HG03097 (cell line): ENCODE data around the gene STXBP5.
A peak's percentile ranks its signal among the peaks of the same experiment; 100 is the strongest.

Experiments
- ATAC-seq: cut with Tn5 transposase; IDR thresholded peaks from one replicate; pipeline ENCODE4 v1.9.1; 2021; ENCODE audit not compliant: unreplicated experiment, low FRiP score

STXBP5 gene

GRCh38 chr6:147283460-147283859 is 79.2 kb downstream of the STXBP5 start:
- no peak for ATAC-seq

- ATAC-seq = no peak
Measured at GRCh38 chr6:147285087-147285855, 81.1 kb downstream of the STXBP5 start.

- no peak for ATAC-seq
Measured at GRCh38 chr6:147287869-147288271, 83.7 kb downstream of the STXBP5 start.

GRCh38 chr6:147297124-147297523 is 92.9 kb downstream of the STXBP5 start:
- no peak for ATAC-seq

GRCh38 chr6:147297663-147298316 is 93.6 kb downstream of the STXBP5 start:
- ATAC-seq = no peak

GRCh38 chr6:147298461-147298860 is 94.2 kb downstream of the STXBP5 start:
- ATAC-seq = no peak

GRCh38 chr6:147299035-147299434 is 94.8 kb downstream of the STXBP5 start:
- ATAC-seq = no peak

- no peak for ATAC-seq
Measured at GRCh38 chr6:147301070-147301469, 96.9 kb downstream of the STXBP5 start.

- no peak for ATAC-seq
Measured at GRCh38 chr6:147304016-147304415, 99.8 kb downstream of the STXBP5 start.

GRCh38 chr6:147310521-147310920 is 106.3 kb downstream of the STXBP5 start:
- ATAC-seq = no peak

GRCh38 chr6:147311218-147311617 is 107.0 kb downstream of the STXBP5 start:
- no peak for ATAC-seq

GRCh38 chr6:147321260-147321659 is 117.0 kb downstream of the STXBP5 start:
- ATAC-seq = no peak

GRCh38 chr6:147322299-147323162 is 118.3 kb downstream of the STXBP5 start:
- ATAC-seq = peak; percentile 94

- ATAC-seq = no peak
Measured at GRCh38 chr6:147325557-147325956, 121.3 kb downstream of the STXBP5 start.

- no peak for ATAC-seq
Measured at GRCh38 chr6:147331401-147331800, 127.2 kb downstream of the STXBP5 start.

GRCh38 chr6:147337921-147338320 is 133.7 kb downstream of the STXBP5 start:
- ATAC-seq = no peak

- ATAC-seq = no peak
Measured at GRCh38 chr6:147341486-147341885, 137.3 kb downstream of the STXBP5 start.

- no peak for ATAC-seq
Measured at GRCh38 chr6:147345902-147346301, 141.7 kb downstream of the STXBP5 start.

GRCh38 chr6:147347179-147347881 is 143.1 kb downstream of the STXBP5 start:
- ATAC-seq = no peak

GRCh38 chr6:147347882-147348575 is 143.8 kb downstream of the STXBP5 start:
- no peak for ATAC-seq
